ENCODE data around the gene FBXO31. TPM values are rescaled to one million over a fixed set of nuclear protein-coding genes. Genes with fewer than 3 reads are reported as not detected.

FBXO31 gene
- total and polyA plus RNA-seq, 2 of the 13 experiments (the other 11 are each of a cell fraction or from before 2014, with no cell fraction given) = 92.4 to 101 TPM

DNA sequence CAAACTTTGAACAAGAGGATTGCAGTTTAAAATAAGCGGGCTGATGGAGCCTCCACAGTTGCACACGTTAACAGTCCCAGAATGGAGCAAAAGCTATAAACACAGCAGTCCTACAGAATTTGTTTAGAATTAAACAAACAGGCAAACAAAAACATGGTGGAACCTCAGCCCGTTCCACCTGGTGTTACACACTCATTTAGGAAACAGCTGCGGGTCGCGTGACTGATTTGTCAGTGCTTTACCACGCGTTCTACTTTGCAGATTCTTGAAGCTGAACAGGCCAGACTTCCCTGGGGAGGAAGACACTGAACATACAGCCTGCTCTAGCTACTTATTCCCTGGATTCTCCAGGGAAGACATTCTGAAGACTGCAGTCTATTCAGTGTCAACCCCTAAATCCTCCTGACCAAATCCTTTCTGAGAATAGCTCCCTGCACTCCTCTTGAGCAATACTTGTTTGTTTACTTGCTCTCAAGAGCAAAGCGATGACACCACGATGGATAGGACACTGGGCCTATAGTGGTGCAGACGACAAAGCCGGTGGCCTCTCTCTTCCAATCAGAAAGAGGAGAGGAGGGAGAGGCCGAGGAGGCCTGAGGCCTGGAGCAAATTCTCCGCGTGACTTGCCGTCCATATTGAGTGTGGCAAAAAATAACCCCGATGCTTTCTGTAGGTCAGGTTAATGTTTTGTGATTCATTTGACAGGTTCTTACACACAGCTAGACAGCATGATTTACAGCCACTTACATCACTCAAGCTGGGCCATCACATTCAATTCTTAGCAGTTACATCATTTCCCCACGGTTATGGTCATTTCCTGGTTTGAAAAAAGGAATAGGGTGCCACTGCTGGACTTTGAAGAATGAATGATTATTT lies 4.6 kb upstream of the FBXO31 start (continued):
- no peak for TF ChIP-seq ZNF773 (CRISPR knock-in tag; IDR thresholded peaks at IDR 0.05; ENCODE audit: borderline replicate concordance)
- no peak; the same call in 1 of the 2 replicates for TF ChIP-seq NKX3-1 (CRISPR knock-in tag; IDR thresholded peaks at IDR 0.05)
- TF ChIP-seq, protein P1, sequence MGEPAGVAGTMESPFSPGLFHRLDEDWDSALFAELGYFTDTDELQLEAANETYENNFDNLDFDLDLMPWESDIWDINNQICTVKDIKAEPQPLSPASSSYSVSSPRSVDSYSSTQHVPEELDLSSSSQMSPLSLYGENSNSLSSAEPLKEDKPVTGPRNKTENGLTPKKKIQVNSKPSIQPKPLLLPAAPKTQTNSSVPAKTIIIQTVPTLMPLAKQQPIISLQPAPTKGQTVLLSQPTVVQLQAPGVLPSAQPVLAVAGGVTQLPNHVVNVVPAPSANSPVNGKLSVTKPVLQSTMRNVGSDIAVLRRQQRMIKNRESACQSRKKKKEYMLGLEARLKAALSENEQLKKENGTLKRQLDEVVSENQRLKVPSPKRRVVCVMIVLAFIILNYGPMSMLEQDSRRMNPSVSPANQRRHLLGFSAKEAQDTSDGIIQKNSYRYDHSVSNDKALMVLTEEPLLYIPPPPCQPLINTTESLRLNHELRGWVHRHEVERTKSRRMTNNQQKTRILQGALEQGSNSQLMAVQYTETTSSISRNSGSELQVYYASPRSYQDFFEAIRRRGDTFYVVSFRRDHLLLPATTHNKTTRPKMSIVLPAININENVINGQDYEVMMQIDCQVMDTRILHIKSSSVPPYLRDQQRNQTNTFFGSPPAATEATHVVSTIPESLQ (CRISPR knock-in tag; conservative IDR thresholded peaks at IDR 0.05) = no peak
- no peak; the same call in none of the 2 replicates for TF ChIP-seq ZNF263 (CRISPR knock-in tag; IDR thresholded peaks at IDR 0.05)
- TF ChIP-seq ZFP62 (CRISPR knock-in tag; IDR thresholded peaks at IDR 0.05) = no peak
- peak; percentile 96 for TF ChIP-seq TBL1XR1 (IDR thresholded peaks at IDR 0.05; ENCODE audit: borderline replicate concordance, low read length, partially characterized antibody)
- TF ChIP-seq ZFP90 (CRISPR knock-in tag; IDR thresholded peaks at IDR 0.05; ENCODE audit: borderline replicate concordance) = no peak; the same call in 1 of the 2 replicates
- no peak for TF ChIP-seq DPF2 (CRISPR knock-in tag; IDR thresholded peaks at IDR 0.05; ENCODE audit: borderline replicate concordance, low read depth)
- TF ChIP-seq IRX3 (CRISPR knock-in tag; IDR thresholded peaks at IDR 0.05; ENCODE audit: borderline replicate concordance, low read depth) = no peak
- TF ChIP-seq ZNF329 (CRISPR knock-in tag; IDR thresholded peaks at IDR 0.05; ENCODE audit: low read depth) = no peak
- TF ChIP-seq ZNF7 (CRISPR knock-in tag; IDR thresholded peaks at IDR 0.05) = no peak
- TF ChIP-seq KDM4B (CRISPR knock-in tag; IDR thresholded peaks at IDR 0.05) = peak; percentile 81; the same call in 1 of the 2 replicates
- TF ChIP-seq, protein P2, sequence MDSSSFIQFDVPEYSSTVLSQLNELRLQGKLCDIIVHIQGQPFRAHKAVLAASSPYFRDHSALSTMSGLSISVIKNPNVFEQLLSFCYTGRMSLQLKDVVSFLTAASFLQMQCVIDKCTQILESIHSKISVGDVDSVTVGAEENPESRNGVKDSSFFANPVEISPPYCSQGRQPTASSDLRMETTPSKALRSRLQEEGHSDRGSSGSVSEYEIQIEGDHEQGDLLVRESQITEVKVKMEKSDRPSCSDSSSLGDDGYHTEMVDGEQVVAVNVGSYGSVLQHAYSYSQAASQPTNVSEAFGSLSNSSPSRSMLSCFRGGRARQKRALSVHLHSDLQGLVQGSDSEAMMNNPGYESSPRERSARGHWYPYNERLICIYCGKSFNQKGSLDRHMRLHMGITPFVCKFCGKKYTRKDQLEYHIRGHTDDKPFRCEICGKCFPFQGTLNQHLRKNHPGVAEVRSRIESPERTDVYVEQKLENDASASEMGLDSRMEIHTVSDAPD (CRISPR knock-in tag; IDR thresholded peaks at IDR 0.05) = no peak
- no peak for TF ChIP-seq ZNF83 (CRISPR knock-in tag; IDR thresholded peaks at IDR 0.05; ENCODE audit: borderline replicate concordance)
- TF ChIP-seq NBN (conservative IDR thresholded peaks at IDR 0.05) = no peak
- no peak for TF ChIP-seq ARHGAP35 (CRISPR knock-in tag; IDR thresholded peaks at IDR 0.05; ENCODE audit: borderline replicate concordance)
- peak; percentile 58; the same call in 1 of the 2 replicates for TF ChIP-seq SP140L (CRISPR knock-in tag; IDR thresholded peaks at IDR 0.05; ENCODE audit: borderline replicate concordance)
- TF ChIP-seq BRCA1 (CRISPR knock-in tag; IDR thresholded peaks at IDR 0.05) = no peak; the same call in 1 of the 2 replicates
- TF ChIP-seq, protein P3, sequence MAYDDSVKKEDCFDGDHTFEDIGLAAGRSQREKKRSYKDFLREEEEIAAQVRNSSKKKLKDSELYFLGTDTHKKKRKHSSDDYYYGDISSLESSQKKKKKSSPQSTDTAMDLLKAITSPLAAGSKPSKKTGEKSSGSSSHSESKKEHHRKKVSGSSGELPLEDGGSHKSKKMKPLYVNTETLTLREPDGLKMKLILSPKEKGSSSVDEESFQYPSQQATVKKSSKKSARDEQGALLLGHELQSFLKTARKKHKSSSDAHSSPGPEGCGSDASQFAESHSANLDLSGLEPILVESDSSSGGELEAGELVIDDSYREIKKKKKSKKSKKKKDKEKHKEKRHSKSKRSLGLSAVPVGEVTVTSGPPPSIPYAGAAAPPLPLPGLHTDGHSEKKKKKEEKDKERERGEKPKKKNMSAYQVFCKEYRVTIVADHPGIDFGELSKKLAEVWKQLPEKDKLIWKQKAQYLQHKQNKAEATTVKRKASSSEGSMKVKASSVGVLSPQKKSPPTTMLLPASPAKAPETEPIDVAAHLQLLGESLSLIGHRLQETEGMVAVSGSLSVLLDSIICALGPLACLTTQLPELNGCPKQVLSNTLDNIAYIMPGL (CRISPR knock-in tag; IDR thresholded peaks at IDR 0.05; ENCODE audit: borderline replicate concordance in 1 of 2, low read depth in 1 of 2) = peak in 1 of 2 experiments; percentile 64; a peak in 2 of 4 replicates
- TF ChIP-seq, protein P4, sequence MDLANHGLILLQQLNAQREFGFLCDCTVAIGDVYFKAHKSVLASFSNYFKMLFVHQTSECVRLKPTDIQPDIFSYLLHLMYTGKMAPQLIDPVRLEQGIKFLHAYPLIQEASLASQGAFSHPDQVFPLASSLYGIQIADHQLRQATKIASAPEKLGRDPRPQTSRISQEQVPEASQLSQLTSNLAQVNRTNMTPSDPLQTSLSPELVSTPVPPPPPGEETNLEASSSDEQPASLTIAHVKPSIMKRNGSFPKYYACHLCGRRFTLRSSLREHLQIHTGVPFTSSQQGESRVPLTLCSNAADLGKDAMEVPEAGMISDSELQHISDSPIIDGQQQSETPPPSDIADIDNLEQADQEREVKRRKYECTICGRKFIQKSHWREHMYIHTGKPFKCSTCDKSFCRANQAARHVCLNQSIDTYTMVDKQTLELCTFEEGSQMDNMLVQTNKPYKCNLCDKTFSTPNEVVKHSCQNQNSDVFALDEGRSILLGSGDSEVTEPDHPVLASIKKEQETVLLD (CRISPR knock-in tag; IDR thresholded peaks at IDR 0.05; ENCODE audit: low read depth) = 0 out of 2 replicates have a peak, but pooled peaks have one; percentile 32
- TF ChIP-seq ZNF225 (CRISPR knock-in tag; IDR thresholded peaks at IDR 0.05) = no peak; the same call in 1 of the 2 replicates
- TF ChIP-seq PRMT3 (CRISPR knock-in tag; IDR thresholded peaks at IDR 0.05; ENCODE audit: borderline replicate concordance, low read depth) = no peak

Data from HepG2 (cell line).